HEK293 (cell line): ENCODE data around the gene TESK2.

Experiments used
- CTCF ChIA-PET: fragments of 350-600 bp; formaldehyde crosslinking; extraction: SDS; loops from one replicate; lab custom pipeline; 2021; ENCODE audit warnings: antibody characterized with exemption; lab: Yijun Ruan, JAX
- POLR2A ChIA-PET: fragments of 300-600 bp; formaldehyde crosslinking; extraction: SDS; loops from one replicate; lab custom pipeline; 2020; ENCODE audit warnings: antibody characterized with exemption, inconsistent platforms; lab: Yijun Ruan, JAX
- H3K27ac ChIP-seq: fragments of 200-500 bp; sonication (Bioruptor generic); 2 replicates; pipeline ENCODE4 v1.5.1; 2014; ENCODE audit warnings: low read depth, low read length, control low read depth, inconsistent platforms; ENCODE audit errors: extremely low read depth
- H3K36me3 ChIP-seq, 2 experiments: fragments of 200-500 bp in 1 of 2; sonication (Bioruptor generic) in 1 of 2; 1 replicate in 1 of 2; 2 replicates in 1 of 2; pipeline ENCODE4 v1.5.1; 2014 to 2017; ENCODE audit warnings: inconsistent platforms in 2 of 2, low read length in 2 of 2; ENCODE audit not compliant: control insufficient read depth in 2 of 2, insufficient read depth in 1 of 2
- H3K4me1 ChIP-seq: fragments of 200-500 bp; sonication (Bioruptor generic); 2 replicates; pipeline ENCODE4 v1.5.1; 2014; ENCODE audit warnings: mild to moderate bottlenecking, low read length, inconsistent platforms; ENCODE audit not compliant: control insufficient read depth, insufficient read depth
- H3K4me3 ChIP-seq: 2 replicates; pipeline ENCODE4 v1.5.1; 2011; ENCODE audit warnings: low read depth, mild to moderate bottlenecking, control low read depth, low read length, moderate library complexity
- H3K9me3 ChIP-seq: fragments of 200-500 bp; sonication (Bioruptor generic); 2 replicates; pipeline ENCODE4 v1.5.1; 2014; ENCODE audit warnings: low read depth, low read length, inconsistent platforms; ENCODE audit not compliant: control insufficient read depth, insufficient read depth
- EGR2 ChIP-seq: fragments of 450-650 bp; formaldehyde crosslinking; IDR thresholded peaks from 2 replicates; pipeline ENCODE4 v1.5.1; 2016; ENCODE audit warnings: low read depth, missing biosample characterization, missing genetic modification characterization
- FEZF1 ChIP-seq: fragments of 450-650 bp; formaldehyde crosslinking; IDR thresholded peaks from 2 replicates; pipeline ENCODE4 v1.5.1; 2016; ENCODE audit warnings: missing biosample characterization, missing genetic modification characterization
- GLI2 ChIP-seq: fragments of 450-650 bp; formaldehyde crosslinking; IDR thresholded peaks from 2 replicates; pipeline ENCODE4; 2017; ENCODE audit warnings: missing biosample characterization, missing genetic modification characterization, low read depth, borderline replicate concordance
- GLIS1 ChIP-seq: fragments of 450-650 bp; formaldehyde crosslinking; IDR thresholded peaks from 2 replicates; pipeline ENCODE4 v1.5.1; 2016; ENCODE audit warnings: missing biosample characterization, missing genetic modification characterization
- KLF10 ChIP-seq: fragments of 450-650 bp; IDR thresholded peaks from 2 replicates; pipeline ENCODE4 v1.5.1; 2018; ENCODE audit warnings: missing biosample characterization, mild to moderate bottlenecking, missing genetic modification characterization
- TCF7L2 ChIP-seq: IDR thresholded peaks from 2 replicates; pipeline ENCODE4 v1.6.1; 2011; ENCODE audit warnings: low read depth, mild to moderate bottlenecking, inconsistent platforms, low read length, moderate library complexity, borderline replicate concordance
- YY1 ChIP-seq: fragments of 450-650 bp; formaldehyde crosslinking; IDR thresholded peaks from 2 replicates; pipeline ENCODE4 v1.5.1; 2018; ENCODE audit warnings: missing biosample characterization, missing genetic modification characterization
- ZNF121 ChIP-seq: fragments of 450-650 bp; formaldehyde crosslinking; IDR thresholded peaks from 2 replicates; pipeline ENCODE4 v1.5.1; 2016; ENCODE audit warnings: missing biosample characterization, missing genetic modification characterization
- ZNF132 ChIP-seq: fragments of 450-650 bp; formaldehyde crosslinking; IDR thresholded peaks from 2 replicates; pipeline ENCODE4 v1.5.1; 2017; ENCODE audit warnings: missing biosample characterization, missing genetic modification characterization, borderline replicate concordance
- ZNF146 ChIP-seq: fragments of 450-650 bp; formaldehyde crosslinking; IDR thresholded peaks from 2 replicates; pipeline ENCODE4 v1.5.1; 2016; ENCODE audit warnings: missing biosample characterization, missing genetic modification characterization
- ZNF19 ChIP-seq: fragments of 450-650 bp; formaldehyde crosslinking; IDR thresholded peaks from 2 replicates; pipeline ENCODE4; 2016; ENCODE audit warnings: missing biosample characterization, missing genetic modification characterization, low read depth
- ZNF416 ChIP-seq: fragments of 450-650 bp; formaldehyde crosslinking; IDR thresholded peaks from 2 replicates; pipeline ENCODE4 v1.5.1; 2016; ENCODE audit warnings: missing biosample characterization, missing genetic modification characterization
- ZNF596 ChIP-seq: fragments of 450-650 bp; IDR thresholded peaks from 2 replicates; pipeline ENCODE4 v1.5.0; 2018; ENCODE audit warnings: missing biosample characterization, mild to moderate bottlenecking, missing genetic modification characterization, moderate library complexity
- ZNF600 ChIP-seq: fragments of 450-650 bp; formaldehyde crosslinking; IDR thresholded peaks from 2 replicates; pipeline ENCODE4 v1.5.1; 2016; ENCODE audit warnings: missing biosample characterization, missing genetic modification characterization

TESK2 gene

GRCh38 chr1:45325851-45326506, 165.0 kb downstream of the TESK2 start:
- POLR2A ChIA-PET = interaction anchor here (0.5 to 6.7 kb wide), 3 partner anchors 14 to 327 kb away, joined by 4 to 51 read pairs (median 5); partner anchors contain the start of genes MUTYH and TOE1
- H3K4me3 ChIP-seq = no peak overlapping the region
- CTCF ChIA-PET = interaction anchor here (0.5 to 0.6 kb wide), 2 partner anchors 175 to 532 kb away, joined by 3 to 4 read pairs; no protein-coding TSS in a partner anchor
- 0 out of 2 replicates have a peak, but pooled peaks cover 3% of the 10 kb centered on the region for H3K4me1 ChIP-seq
- peaks cover 0 to 33% of the 10 kb centered on the region in 2 experiments; a peak in 1 of 3 replicates for H3K36me3 ChIP-seq
- no peak overlapping the region; the same call in 1 of the 2 replicates for H3K27ac ChIP-seq
- TF ChIP-seq GLI2 (tag by site-specific recombination) (no peak), FEZF1 (tag by site-specific recombination) (no peak), ZNF19 (tag by site-specific recombination) (no peak), ZNF121 (tag by site-specific recombination) (0 out of 2 replicates have a peak, but pooled peaks have one; percentile 55), ZNF132 (no peak), ZNF600 (tag by site-specific recombination) (no peak)
- no peaks in the 10 kb centered on the region for H3K9me3 ChIP-seq

- Histone ChIP-seq H3K36me3 (peaks cover 0 to 6% of the 10 kb centered on the region in 2 experiments; a peak in 1 of 3 replicates), H3K27ac (no peak overlapping the region), H3K4me3 (no peak overlapping the region), H3K9me3 (no peaks in the 10 kb centered on the region), H3K4me1 (no peaks in the 10 kb centered on the region)
- POLR2A ChIA-PET = interaction anchor here (0.7 to 1.2 kb wide), 2 partner anchors 17 to 547 kb away, joined by 3 to 4 read pairs; partner anchors contain the start of genes MUTYH, RPS8 and TOE1
- TF ChIP-seq ZNF600 (tag by site-specific recombination) (no peak), ZNF416 (no peak), KLF10 (tag by site-specific recombination) (no peak), ZNF596 (tag by site-specific recombination) (no peak)
- CTCF ChIA-PET = no interaction called here
Observed at GRCh38 chr1:45322486-45323040, 168.4 kb downstream of the TESK2 start.

GRCh38 chr1:45321444-45321843, 169.5 kb downstream of the TESK2 start:
- no peak overlapping the region for H3K4me3 ChIP-seq
- H3K9me3 ChIP-seq = no peaks in the 10 kb centered on the region
- POLR2A ChIA-PET = interaction anchor here (1.0 kb wide), 1 partner anchor 18 kb away, joined by 11 read pairs; no protein-coding TSS in a partner anchor
- no peaks in the 10 kb centered on the region for H3K4me1 ChIP-seq
- peak; percentile 58; the same call in 1 of the 2 replicates for TF ChIP-seq GLIS1 (tag by site-specific recombination)
- no peak for TF ChIP-seq YY1 (tag by site-specific recombination)
- CTCF ChIA-PET = no interaction called here
- H3K36me3 ChIP-seq = no peaks in the 10 kb centered on the region
- no peak overlapping the region for H3K27ac ChIP-seq

GRCh38 chr1:45319761-45320160, 171.2 kb downstream of the TESK2 start:
- TF ChIP-seq ZNF146 = no peak
- TF ChIP-seq TCF7L2 = no peak
- TF ChIP-seq EGR2 (tag by site-specific recombination) = peak; percentile 15; the same call in 1 of the 2 replicates
- Histone ChIP-seq H3K4me3 (no peak overlapping the region), H3K27ac (no peak overlapping the region), H3K9me3 (no peaks in the 10 kb centered on the region), H3K4me1 (no peaks in the 10 kb centered on the region), H3K36me3 (no peaks in the 10 kb centered on the region)
- ChIA-PET CTCF (interaction anchor here (0.7 kb wide), 1 partner anchor 173 kb away, joined by 3 read pairs; no protein-coding TSS in a partner anchor), POLR2A (interaction anchor here (0.6 to 1.4 kb wide), 3 partner anchors 20 to 202 kb away, joined by 3 to 6 read pairs (median 4); partner anchors contain the start of genes MUTYH, PRDX1 and TOE1)
